DMS53 (cell line): Measurements from ENCODE around the gene SFXN4.

Experiments used
- DNase-seq: peaks from one replicate; lab custom pipeline; 2025; lab: John Stamatoyannopoulos, UW

The SFXN4 gene

GRCh38 chr10:119165171-119166117 lies at the start of gene SFXN4:
Gene SFXN4, minus strand, starts transcription at chr10:119165714. Its CDS starts 67 bp downstream, at chr10:119165647.
- peak; percentile 92 for DNase-seq

- DNase-seq, result no peak
Observed at GRCh38 chr10:119211625-119212441, 46.3 kb upstream of the SFXN4 start.

- no peak for DNase-seq
Observed at GRCh38 chr10:119211176-119211575, 45.7 kb upstream of the SFXN4 start.

- no peak for DNase-seq
Observed at GRCh38 chr10:119210633-119211032, 45.1 kb upstream of the SFXN4 start.

- DNase-seq, result no peak
Observed at GRCh38 chr10:119209736-119210355, 44.3 kb upstream of the SFXN4 start.

- peak; percentile 67 for DNase-seq
Observed at GRCh38 chr10:119209035-119209735, 43.7 kb upstream of the SFXN4 start.

- peak; percentile 35 for DNase-seq
Observed at GRCh38 chr10:119208553-119208940, 43.0 kb upstream of the SFXN4 start.

- peak; percentile 86 for DNase-seq
Observed at GRCh38 chr10:119207713-119208552, 42.4 kb upstream of the SFXN4 start.

GRCh38 chr10:119207366-119207666 lies 41.8 kb upstream of the SFXN4 start, which contains the start of gene GRK5:
Gene GRK5, plus strand, starts transcription at chr10:119207571. Its CDS starts 347 bp downstream, at chr10:119207918.
- DNase-seq, result peak; percentile 98

- DNase-seq, result peak; percentile 84
Observed at GRCh38 chr10:119206603-119207365, 41.3 kb upstream of the SFXN4 start.

GRCh38 chr10:119205894-119206602 lies 40.5 kb upstream of the SFXN4 start:
- peak; percentile 77 for DNase-seq

GRCh38 chr10:119203006-119203405 lies 37.5 kb upstream of the SFXN4 start:
- no peak for DNase-seq

GRCh38 chr10:119201233-119201632 lies 35.7 kb upstream of the SFXN4 start:
- no peak for DNase-seq

- peak; percentile 89 for DNase-seq
Observed at GRCh38 chr10:119199231-119199992, 33.9 kb upstream of the SFXN4 start.

- DNase-seq, result no peak
Observed at GRCh38 chr10:119198438-119198837, 32.9 kb upstream of the SFXN4 start.

GRCh38 chr10:119197921-119198320 lies 32.4 kb upstream of the SFXN4 start:
- DNase-seq, result no peak

- no peak for DNase-seq
Observed at GRCh38 chr10:119191881-119192280, 26.4 kb upstream of the SFXN4 start.

- DNase-seq, result no peak
Observed at GRCh38 chr10:119190954-119191785, 25.7 kb upstream of the SFXN4 start.
